PC-9 (cell line): Measurements from ENCODE around the gene SHANK1. TPM values are rescaled to one million over a fixed set of nuclear protein-coding genes. Genes with fewer than 3 reads are reported as not detected.

ENCODE experiments used
- BruUV-seq: library from RNA; stranded (reverse); fragments of 400-500 nt; replicated peaks from 2 replicates; lab custom pipeline; 2021; lab: Mats Ljungman, UMichigan
- CTCF ChIA-PET: fragments of 300-600 bp; sonication (Branson Sonifier 250); formaldehyde crosslinking; loops from one replicate; lab custom pipeline; 2022; ENCODE audit warnings: antibody characterized with exemption; lab: Charles Lee
- POLR2A ChIA-PET: fragments of 300-600 bp; sonication (Branson Sonifier 250); formaldehyde crosslinking; loops from one replicate; lab custom pipeline; 2022; ENCODE audit warnings: antibody characterized with exemption; ENCODE audit not compliant: unreplicated experiment; lab: Charles Lee
- DNase-seq, 2 experiments: peaks; one replicate each; pipeline versions ENCODE4 v3.0.0 to v3.0.0-alpha.2; 2015 to 2022; ENCODE audit warnings: mixed read lengths in 1 of 2
- H2AFZ ChIP-seq: fragments of 200-600 bp; sonication (generic); 2 replicates; pipeline ENCODE4 v1.8.1; 2017; ENCODE audit warnings: antibody characterized with exemption
- H3F3A ChIP-seq: fragments of 200-600 bp; sonication (generic); 2 replicates; pipeline ENCODE4 v1.8.1; 2017; ENCODE audit warnings: antibody characterized with exemption, mild to moderate bottlenecking, low read depth; ENCODE audit not compliant: insufficient read depth
- H3K27ac ChIP-seq: fragments of 200-600 bp; sonication (generic); 2 replicates; pipeline ENCODE4 v1.6.1; 2016; ENCODE audit warnings: mixed run types
- H3K27me3 ChIP-seq: fragments of 200-600 bp; sonication (generic); 2 replicates; pipeline ENCODE4 v1.6.1; 2016; ENCODE audit warnings: low read depth, mixed run types; ENCODE audit not compliant: insufficient read depth
- H3K36me3 ChIP-seq: fragments of 200-600 bp; sonication (generic); 2 replicates; pipeline ENCODE4 v1.6.1; 2016; ENCODE audit warnings: low read depth, mixed run types
- H3K4me1 ChIP-seq: fragments of 200-600 bp; sonication (generic); replicated peaks from 2 replicates; pipeline ENCODE4 v1.6.1; 2016; ENCODE audit warnings: mixed run types; ENCODE audit not compliant: insufficient read depth
- H3K4me2 ChIP-seq: fragments of 200-600 bp; sonication (generic); 2 replicates; pipeline ENCODE4 v1.6.1; 2017; ENCODE audit warnings: mixed run types
- H3K4me3 ChIP-seq: fragments of 200-600 bp; sonication (generic); 2 replicates; pipeline ENCODE4 v1.6.1; 2016; ENCODE audit warnings: mixed run types
- H3K79me2 ChIP-seq: fragments of 200-600 bp; sonication (generic); 2 replicates; pipeline ENCODE4 v1.6.1; 2017; ENCODE audit warnings: low read depth, mixed run types
- H3K9me2 ChIP-seq: fragments of 200-600 bp; sonication (generic); 2 replicates; pipeline ENCODE4 v1.8.1; 2017; ENCODE audit warnings: mild to moderate bottlenecking; ENCODE audit not compliant: insufficient read depth
- H3K9me3 ChIP-seq: fragments of 200-600 bp; sonication (generic); 2 replicates; pipeline ENCODE4 v1.8.1; 2016; ENCODE audit warnings: low read depth; ENCODE audit not compliant: insufficient read depth
- H4K20me1 ChIP-seq: fragments of 200-600 bp; sonication (generic); 2 replicates; pipeline ENCODE4 v1.8.1; 2017; ENCODE audit not compliant: insufficient read depth
- EZH2 ChIP-seq: fragments of 200-600 bp; sonication (generic); IDR thresholded peaks from 2 replicates; pipeline ENCODE4 v1.8.0; 2017; ENCODE audit warnings: antibody characterized with exemption, low read depth
- intact Hi-C: fragments of 100-400 bp; cut with micrococcal nuclease; formaldehyde crosslinking; loops from one replicate; pipeline ENCODE4 v1.10.0; 2022; ENCODE audit not compliant: unreplicated experiment
- total RNA-seq: library from RNA; stranded (reverse); gene quantifications from 2 replicates; pipeline ENCODE4 v1.2.3, GENCODE V29; 2021
- TF ChIP-seq, protein P1 (sequence below): fragments of 200-600 bp; sonication (generic); conservative IDR thresholded peaks from 2 replicates; pipeline ENCODE4 v1.6.1; 2017; ENCODE audit warnings: mixed run types, antibody characterized with exemption, mild to moderate bottlenecking, moderate library complexity

Gene SHANK1
- total RNA-seq, 1 experiment from 2014 or later, result not detected

- Histone ChIP-seq H3K79me2 (no peaks in the 10 kb centered on the region), H4K20me1 (no peaks in the 10 kb centered on the region; the same call in 1 of the 2 replicates), H3K4me3 (no peak overlapping the region), H3F3A (no peaks in the 10 kb centered on the region), H2AFZ (no peak overlapping the region), H3K27me3 (peaks cover 63% of the 10 kb centered on the region), H3K9me3 (no peaks in the 10 kb centered on the region), H3K4me1 (no peaks in the 10 kb centered on the region), H3K4me2 (no peak overlapping the region), H3K27ac (no peak overlapping the region), H3K9me2 (no peaks in the 10 kb centered on the region), H3K36me3 (no peaks in the 10 kb centered on the region)
- CTCF ChIA-PET, result no interaction called here
- POLR2A ChIA-PET, result no interaction called here
- intact Hi-C loops, result no loop called here
- BruUV-seq, result no TSS peak
- TF ChIP-seq, protein P1, sequence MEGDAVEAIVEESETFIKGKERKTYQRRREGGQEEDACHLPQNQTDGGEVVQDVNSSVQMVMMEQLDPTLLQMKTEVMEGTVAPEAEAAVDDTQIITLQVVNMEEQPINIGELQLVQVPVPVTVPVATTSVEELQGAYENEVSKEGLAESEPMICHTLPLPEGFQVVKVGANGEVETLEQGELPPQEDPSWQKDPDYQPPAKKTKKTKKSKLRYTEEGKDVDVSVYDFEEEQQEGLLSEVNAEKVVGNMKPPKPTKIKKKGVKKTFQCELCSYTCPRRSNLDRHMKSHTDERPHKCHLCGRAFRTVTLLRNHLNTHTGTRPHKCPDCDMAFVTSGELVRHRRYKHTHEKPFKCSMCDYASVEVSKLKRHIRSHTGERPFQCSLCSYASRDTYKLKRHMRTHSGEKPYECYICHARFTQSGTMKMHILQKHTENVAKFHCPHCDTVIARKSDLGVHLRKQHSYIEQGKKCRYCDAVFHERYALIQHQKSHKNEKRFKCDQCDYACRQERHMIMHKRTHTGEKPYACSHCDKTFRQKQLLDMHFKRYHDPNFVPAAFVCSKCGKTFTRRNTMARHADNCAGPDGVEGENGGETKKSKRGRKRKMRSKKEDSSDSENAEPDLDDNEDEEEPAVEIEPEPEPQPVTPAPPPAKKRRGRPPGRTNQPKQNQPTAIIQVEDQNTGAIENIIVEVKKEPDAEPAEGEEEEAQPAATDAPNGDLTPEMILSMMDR, result no peak
- TF ChIP-seq EZH2, result no peak
- DNase-seq, result no peak
Observed at GRCh38 chr19:50719119-50719435, 525 bp downstream of the SHANK1 start.

GRCh38 chr19:50718255-50719118, 1.1 kb downstream of the SHANK1 start:
- Histone ChIP-seq H3F3A (no peaks in the 10 kb centered on the region), H3K4me1 (no peaks in the 10 kb centered on the region), H3K79me2 (no peaks in the 10 kb centered on the region), H4K20me1 (no peaks in the 10 kb centered on the region; the same call in 1 of the 2 replicates), H2AFZ (no peak overlapping the region), H3K36me3 (no peaks in the 10 kb centered on the region), H3K9me2 (no peaks in the 10 kb centered on the region), H3K9me3 (no peaks in the 10 kb centered on the region), H3K27me3 (peaks cover 64% of the 10 kb centered on the region), H3K4me3 (no peak overlapping the region), H3K27ac (no peak overlapping the region), H3K4me2 (no peak overlapping the region)
- intact Hi-C loops, result no loop called here
- CTCF ChIA-PET, result no interaction called here
- POLR2A ChIA-PET, result no interaction called here
- BruUV-seq, result no TSS peak
- TF ChIP-seq, protein P1, result no peak
- TF ChIP-seq EZH2, result no peak
- DNase-seq, result no peak

DNA sequence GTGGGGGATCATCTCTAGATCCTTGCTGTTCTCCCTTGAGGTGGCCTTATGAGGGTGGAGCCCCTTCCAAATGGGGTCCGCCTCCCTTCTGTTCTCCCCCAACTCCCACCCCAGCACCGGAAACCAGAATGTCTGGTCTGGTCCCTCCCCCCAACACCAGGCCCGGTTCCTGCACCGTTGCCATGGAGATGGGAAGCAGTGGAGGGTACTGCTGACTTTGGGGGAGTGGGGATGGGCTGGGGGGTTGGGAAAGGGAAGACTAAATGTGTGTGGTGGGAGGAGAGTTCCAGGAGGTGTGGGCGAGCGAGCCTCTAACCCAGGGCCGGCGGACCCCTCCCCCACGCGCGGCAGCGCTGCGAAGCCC, 1.7 kb downstream of the SHANK1 start:
- no peak for DNase-seq
- Histone ChIP-seq H3K9me3 (no peaks in the 10 kb centered on the region), H3K4me1 (no peaks in the 10 kb centered on the region), H3F3A (no peaks in the 10 kb centered on the region), H3K36me3 (no peaks in the 10 kb centered on the region), H2AFZ (no peak overlapping the region), H3K9me2 (no peaks in the 10 kb centered on the region), H3K27me3 (peaks cover 64% of the 10 kb centered on the region), H3K4me3 (no peak overlapping the region), H3K79me2 (no peaks in the 10 kb centered on the region), H3K4me2 (no peak overlapping the region), H4K20me1 (no peaks in the 10 kb centered on the region; the same call in 1 of the 2 replicates), H3K27ac (no peak overlapping the region)
- intact Hi-C loops, result no loop called here
- no TSS peak for BruUV-seq
- ChIA-PET CTCF (interaction anchor here (0.5 to 0.6 kb wide), 2 partner anchors 51 to 104 kb away, joined by 3 to 6 read pairs; no protein-coding TSS in a partner anchor), POLR2A (no interaction called here)
- TF ChIP-seq EZH2, result no peak
- TF ChIP-seq, protein P1, result no peak
